Measurements from ENCODE around the gene KDELR1. TPM values are rescaled to one million over a fixed set of nuclear protein-coding genes. Genes with fewer than 3 reads are reported as not detected.
A peak's percentile ranks its signal among the peaks of the same experiment; 100 is the strongest.

The KDELR1 gene
- total RNA-seq, 1 donor from 2014 or later = 137 TPM

GRCh38 chr19:48415395-48415794 lies 24.0 kb upstream of the KDELR1 start:
- ATAC-seq (peak; percentile 87 to 94), DNase-seq (peak; percentile 89)
- Histone ChIP-seq H3K4me1 (no peaks in the 10 kb centered on the region), H3K4me3 (peak overlapping the region; percentile 37), H3K27ac (no peak overlapping the region), H3K9me3 (no peaks in the 10 kb centered on the region), H3K36me3 (no peaks in the 10 kb centered on the region), H3K27me3 (ENCODE audit: low read depth) (peaks cover 28% of the 10 kb centered on the region)
- TF ChIP-seq CTCF (IDR thresholded peaks at IDR 0.05) = no peak
- intact Hi-C loops (cut with DNase I) = no loop called here

- DNase-seq (no peak), ATAC-seq (peak in 1 of 2 donors; percentile 15)
- no peak for TF ChIP-seq CTCF (IDR thresholded peaks at IDR 0.05)
- intact Hi-C loops (cut with DNase I) = no loop called here
- H3K9me3 ChIP-seq = no peaks in the 10 kb centered on the region
- H3K4me1 ChIP-seq = no peaks in the 10 kb centered on the region
- H3K27me3 ChIP-seq (ENCODE audit: low read depth) = peaks cover 28% of the 10 kb centered on the region
- H3K36me3 ChIP-seq = no peaks in the 10 kb centered on the region
- H3K27ac ChIP-seq = no peak overlapping the region
- H3K4me3 ChIP-seq = peak overlapping the region; percentile 29
These were observed 22.7 kb upstream of the KDELR1 start for GRCh38 chr19:48413879-48414587.

DNA sequence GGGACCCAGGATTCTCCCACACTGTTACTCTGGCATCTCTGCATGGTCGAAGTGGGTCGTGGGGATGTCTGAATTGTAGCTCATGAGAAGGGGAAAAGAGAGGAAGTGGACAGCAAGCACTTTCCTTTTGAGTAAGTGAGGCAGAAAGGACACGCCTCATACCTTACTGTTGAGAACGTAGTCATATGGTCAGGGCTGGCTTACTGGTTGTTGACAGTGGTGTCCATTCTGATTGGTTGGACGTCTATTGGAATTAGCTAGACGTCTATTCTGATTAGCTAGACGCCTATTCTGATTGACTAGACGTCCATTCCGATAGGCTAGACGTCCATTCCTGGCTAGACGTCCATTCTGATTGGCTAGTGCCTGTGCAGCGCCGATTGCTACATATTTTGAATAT lies 14.5 kb upstream of the KDELR1 start:
- intact Hi-C loops (cut with DNase I) = no loop called here

DNA sequence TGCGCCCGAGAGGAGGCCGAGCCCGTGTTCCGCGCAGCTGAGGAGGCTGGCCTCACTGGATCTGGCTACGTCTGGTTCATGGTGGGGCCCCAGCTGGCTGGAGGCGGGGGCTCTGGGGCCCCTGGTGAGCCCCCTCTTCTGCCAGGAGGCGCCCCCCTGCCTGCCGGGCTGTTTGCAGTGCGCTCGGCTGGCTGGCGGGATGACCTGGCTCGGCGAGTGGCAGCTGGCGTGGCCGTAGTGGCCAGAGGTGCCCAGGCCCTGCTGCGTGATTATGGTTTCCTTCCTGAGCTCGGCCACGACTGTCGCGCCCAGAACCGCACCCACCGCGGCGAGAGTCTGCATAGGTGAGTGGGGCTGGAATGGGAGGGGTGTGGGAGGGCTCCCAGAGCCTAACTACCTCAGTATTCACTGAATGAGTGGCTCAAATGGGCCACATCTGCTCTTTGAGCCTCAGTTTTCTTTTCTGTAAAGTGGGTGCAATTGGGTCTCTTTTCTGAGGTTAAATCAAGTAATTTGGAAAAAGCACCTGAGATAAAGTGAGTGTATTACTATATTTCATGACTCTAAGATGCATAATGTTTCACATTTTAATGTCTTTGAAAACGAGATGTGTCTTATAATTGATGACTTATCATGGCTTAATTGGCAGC lies 13.8 kb upstream of the KDELR1 start:
- H3K27me3 ChIP-seq (ENCODE audit: low read depth) = peaks cover 6% of the 10 kb centered on the region
- no peaks in the 10 kb centered on the region for H3K4me1 ChIP-seq
- no peaks in the 10 kb centered on the region for H3K36me3 ChIP-seq
- no peak overlapping the region for H3K27ac ChIP-seq
- DNase-seq = no peak
- ATAC-seq = no peak
- no peaks in the 10 kb centered on the region for H3K9me3 ChIP-seq
- no peak for TF ChIP-seq CTCF (IDR thresholded peaks at IDR 0.05)
- intact Hi-C loops (cut with DNase I) = no loop called here
- no peak overlapping the region for H3K4me3 ChIP-seq

More for the DNA sequence above, 14.5 kb upstream of the KDELR1 start:
- H3K4me1 ChIP-seq = no peaks in the 10 kb centered on the region
- H3K27ac ChIP-seq = no peak overlapping the region
- no peak for TF ChIP-seq CTCF (IDR thresholded peaks at IDR 0.05)
- H3K36me3 ChIP-seq = no peaks in the 10 kb centered on the region
- peaks cover 6% of the 10 kb centered on the region for H3K27me3 ChIP-seq (ENCODE audit: low read depth)
- H3K9me3 ChIP-seq = no peaks in the 10 kb centered on the region
- H3K4me3 ChIP-seq = no peak overlapping the region
- ATAC-seq (no peak), DNase-seq (no peak)

GRCh38 chr19:48403606-48404005 lies 12.3 kb upstream of the KDELR1 start:
- H3K9me3 ChIP-seq = no peaks in the 10 kb centered on the region
- H3K27ac ChIP-seq = no peak overlapping the region
- H3K4me3 ChIP-seq = no peak overlapping the region
- peaks cover 6% of the 10 kb centered on the region for H3K27me3 ChIP-seq (ENCODE audit: low read depth)
- intact Hi-C loops (cut with DNase I) = no loop called here
- no peaks in the 10 kb centered on the region for H3K36me3 ChIP-seq
- H3K4me1 ChIP-seq = no peaks in the 10 kb centered on the region
- DNase-seq (no peak), ATAC-seq (peak; percentile 35 to 53)
- TF ChIP-seq CTCF (IDR thresholded peaks at IDR 0.05) = no peak
